Measurements from ENCODE around the gene GPN2. TPM values are rescaled to one million over a fixed set of nuclear protein-coding genes. Genes with fewer than 3 reads are reported as not detected.

The GPN2 gene
- total RNA-seq, 4 donors from 2014 or later: 8.9 to 10.0 (median 9.8) TPM

GRCh38 chr1:26864610-26865480, 25.2 kb downstream of the GPN2 start:
- peak in 1 of 5 experiments; percentile 4 for TF ChIP-seq CTCF (IDR thresholded peaks at IDR 0.05 in 4 of 5, conservative IDR thresholded peaks at IDR 0.05 in 1 of 5)
- peak; percentile 52 to 70 for TF ChIP-seq POLR2A (IDR thresholded peaks at IDR 0.05)
- in situ Hi-C loops (cut with MboI; ENCODE audit: low sequenced_read_pairs in 4 of 4): no loop called here
- H3K9me3 ChIP-seq: no peaks in the 10 kb centered on the region

GRCh38 chr1:26863685-26864077, 26.4 kb downstream of the GPN2 start:
- TF ChIP-seq CTCF (IDR thresholded peaks at IDR 0.05 in 4 of 5, conservative IDR thresholded peaks at IDR 0.05 in 1 of 5) (no peak), POLR2A (IDR thresholded peaks at IDR 0.05) (no peak)
- Histone ChIP-seq H3K4me1 (peaks cover 4 to 17% of the 10 kb centered on the region in 2 donors), H3K9me3 (no peaks in the 10 kb centered on the region), H3K36me3 (no peaks in the 10 kb centered on the region), H3K4me3 (no peak overlapping the region), H3K27ac (no peak overlapping the region), H3K27me3 (no peaks in the 10 kb centered on the region)
- ATAC-seq: no peak
- DNase-seq: no peak
- in situ Hi-C loops (cut with MboI; ENCODE audit: low sequenced_read_pairs in 4 of 4) (no loop called here), intact Hi-C loops (cut with DNase I; ENCODE audit: low total_unique reads) (loop anchor here (2.0 kb wide), 1 partner anchor 37 kb away; the partner anchor contains the start of gene ZDHHC18)

More at GRCh38 chr1:26864610-26865480, 25.2 kb downstream of the GPN2 start:
- Histone ChIP-seq H3K27ac (peak overlapping the region; percentile 90 to 98 (median 96)), H3K36me3 (no peaks in the 10 kb centered on the region), H3K4me3 (peak overlapping the region; percentile 62 to 91 (median 78)), H3K27me3 (no peaks in the 10 kb centered on the region), H3K4me1 (peaks cover 4 to 17% of the 10 kb centered on the region in 2 donors)
- ATAC-seq: peak; percentile 94 to 98
- intact Hi-C loops (cut with DNase I; ENCODE audit: low total_unique reads): loop anchor here (2.0 kb wide), 1 partner anchor 38 kb away; the partner anchor contains the start of gene ZDHHC18
- DNase-seq: peak; percentile 93 to 98

- H3K4me1 ChIP-seq: peaks cover 4 to 17% of the 10 kb centered on the region in 2 donors
- H3K27ac ChIP-seq: no peak within 1 kb of the TSS
- H3K27me3 ChIP-seq: no peaks in the 10 kb centered on the region
- intact Hi-C loops (cut with DNase I; ENCODE audit: low total_unique reads): no loop called here
- in situ Hi-C loops (cut with MboI; ENCODE audit: low sequenced_read_pairs in 4 of 4): no loop called here
- ATAC-seq (no peak), DNase-seq (no peak)
- no peak within 1 kb of the TSS for H3K4me3 ChIP-seq
- no peaks in the 10 kb centered on the region for H3K36me3 ChIP-seq
- TF ChIP-seq CTCF (IDR thresholded peaks at IDR 0.05 in 4 of 5, conservative IDR thresholded peaks at IDR 0.05 in 1 of 5) (no peak), POLR2A (IDR thresholded peaks at IDR 0.05) (no peak)
- H3K9me3 ChIP-seq: no peaks in the 10 kb centered on the region
These were observed 27.1 kb downstream of the GPN2 start, which contains the start of gene SFN for GRCh38 chr1:26862781-26863684. TSS of gene SFN (plus strand) at chr1:26863149. CDS start at chr1:26863213, 64 bp downstream.

DNA sequence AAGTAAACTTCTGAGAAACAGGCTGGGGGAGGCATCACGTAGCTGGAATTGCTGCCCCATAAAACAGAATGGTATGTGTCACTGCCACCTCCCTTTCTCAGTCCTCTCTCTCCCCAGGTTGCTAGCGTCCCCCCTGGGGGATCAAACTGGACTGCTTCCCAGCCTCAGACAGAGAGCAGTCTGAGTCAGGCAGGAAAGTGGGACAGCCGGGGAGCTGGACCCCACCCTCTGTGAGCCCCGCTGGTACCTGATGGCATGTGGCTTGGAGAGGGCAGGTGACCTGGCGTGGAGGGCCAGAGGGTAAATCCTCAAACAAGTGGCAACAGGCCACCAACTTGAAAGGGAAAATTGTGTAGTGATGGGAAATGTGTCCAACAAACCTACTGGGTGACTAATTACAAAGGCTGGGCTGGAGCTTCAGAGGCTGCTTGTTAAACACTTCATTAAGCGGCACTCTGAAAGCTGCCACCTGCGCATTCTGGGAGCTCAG, 28.1 kb downstream of the GPN2 start:
- TF ChIP-seq CTCF (IDR thresholded peaks at IDR 0.05 in 4 of 5, conservative IDR thresholded peaks at IDR 0.05 in 1 of 5): no peak
- no peak for TF ChIP-seq POLR2A (IDR thresholded peaks at IDR 0.05)
- Histone ChIP-seq H3K36me3 (no peaks in the 10 kb centered on the region), H3K27me3 (no peaks in the 10 kb centered on the region), H3K9me3 (no peaks in the 10 kb centered on the region), H3K27ac (no peak overlapping the region), H3K4me3 (no peak overlapping the region), H3K4me1 (peaks cover 4 to 17% of the 10 kb centered on the region in 2 donors)
- ATAC-seq (no peak), DNase-seq (no peak)
- in situ Hi-C loops (cut with MboI; ENCODE audit: low sequenced_read_pairs in 4 of 4): no loop called here
- intact Hi-C loops (cut with DNase I; ENCODE audit: low total_unique reads): no loop called here

All from gastrocnemius medialis (tissue), 4 donors.